Measurements from ENCODE around the gene ARL16. TPM values are rescaled to one million over a fixed set of nuclear protein-coding genes. Genes with fewer than 3 reads are reported as not detected.

ARL16 gene
- polyA plus RNA-seq, 2 of the 4 experiments (the other 2 are of a cell fraction): 45.2 to 53.6 TPM

GRCh38 chr17:81697261-81698044 lies 13.9 kb upstream of the ARL16 start:
- DNase-seq (ENCODE audit: low read depth in 1 of 2, low spot score in 1 of 2) (no peak), ATAC-seq (no peak), FAIRE-seq (no peak)
- no peak overlapping the region for H3K4me3 ChIP-seq
- H3K9me3 ChIP-seq: no peaks in the 10 kb centered on the region
- 92% methylated on average over 24 of the region's 25 CpGs for WGBS (ENCODE audit: missing lambda C conversion rate)
- H3K4me1 ChIP-seq: peaks cover 16% of the 10 kb centered on the region
- POLR2A ChIA-PET: no interaction called here
- CTCF ChIA-PET: interaction anchor here (2.0 to 5.1 kb wide), 3 partner anchors 14 to 21 kb away, joined by 8 to 54 read pairs (median 10); partner anchors contain the start of genes ARL16 and HGS
- no peak overlapping the region for H3K4me2 ChIP-seq
- TF ChIP-seq EHMT2 (IDR thresholded peaks at IDR 0.05; ENCODE audit: low read depth) (no peak), RARB (CRISPR knock-in tag; IDR thresholded peaks at IDR 0.05) (no peak), CBX2 (IDR thresholded peaks at IDR 0.05; ENCODE audit: borderline replicate concordance, low read depth) (no peak), RAD21 (conservative IDR thresholded peaks at IDR 0.05 in 1 of 2, IDR thresholded peaks at IDR 0.05 in 1 of 2) (no peak), FOSB (CRISPR knock-in tag; IDR thresholded peaks at IDR 0.05) (no peak), CBX8 (IDR thresholded peaks at IDR 0.05) (no peak), HOXB5 (CRISPR knock-in tag; IDR thresholded peaks at IDR 0.05) (no peak), PHF8 (IDR thresholded peaks at IDR 0.05; ENCODE audit: borderline replicate concordance, low read depth) (no peak), CHD2 (IDR thresholded peaks at IDR 0.05; ENCODE audit: low read length, partially characterized antibody) (no peak), GATA3 (IDR thresholded peaks at IDR 0.05; ENCODE audit: borderline replicate concordance) (no peak)
- H3K27ac ChIP-seq: no peak overlapping the region

- Histone ChIP-seq H3K4me2 (no peak overlapping the region), H3K9me3 (no peaks in the 10 kb centered on the region), H3K4me1 (peaks cover 9% of the 10 kb centered on the region), H3K4me3 (no peak overlapping the region), H3K27ac (no peak overlapping the region)
- ChIA-PET CTCF (interaction anchor here (0.7 to 5.1 kb wide), 7 partner anchors 8 to 334 kb away, joined by 3 to 54 read pairs (median 4); partner anchors contain the start of genes ARL16 and HGS), POLR2A (interaction anchor here (1.1 to 1.6 kb wide), 2 partner anchors 13 to 15 kb away, joined by 6 to 8 read pairs; partner anchors contain the start of genes ARL16, HGS and SLC25A10)
- DNase-seq (ENCODE audit: low read depth in 1 of 2, low spot score in 1 of 2) (no peak), ATAC-seq (peak in 1 of 2 experiments; percentile 2; a peak in 1 of 6 replicates), FAIRE-seq (no peak)
- TF ChIP-seq CEBPB (IDR thresholded peaks at IDR 0.05): no peak
- peak; percentile 42; the same call in 1 of the 2 replicates for TF ChIP-seq PBX3 (IDR thresholded peaks at IDR 0.05)
- 97% methylated on average over 40 of the region's 40 CpGs for WGBS (ENCODE audit: missing lambda C conversion rate)
Measured at GRCh38 chr17:81696218-81696941, 12.8 kb upstream of the ARL16 start.

- no peak overlapping the region for H3K27ac ChIP-seq
- DNase-seq (ENCODE audit: low read depth in 1 of 2, low spot score in 1 of 2) (no peak), FAIRE-seq (no peak), ATAC-seq (0 out of 6 replicates have a peak, but pooled peaks of 1 of the 2 experiments have one; percentile 1)
- H3K4me3 ChIP-seq: no peak overlapping the region
- H3K9me3 ChIP-seq: no peaks in the 10 kb centered on the region
- H3K4me2 ChIP-seq: no peak overlapping the region
- CTCF ChIA-PET: interaction anchor here (0.7 to 5.1 kb wide), 8 partner anchors 8 to 335 kb away, joined by 3 to 54 read pairs (median 4); partner anchors contain the start of genes ARL16 and HGS
- POLR2A ChIA-PET: interaction anchor here (1.1 to 1.6 kb wide), 2 partner anchors 12 to 16 kb away, joined by 6 to 8 read pairs; partner anchors contain the start of genes ARL16, HGS and SLC25A10
- no peak for TF ChIP-seq RAD21 (conservative IDR thresholded peaks at IDR 0.05 in 1 of 2, IDR thresholded peaks at IDR 0.05 in 1 of 2)
- TF ChIP-seq SREBF2 (IDR thresholded peaks at IDR 0.05): no peak
- no peak for TF ChIP-seq TFCP2L1 (CRISPR knock-in tag; IDR thresholded peaks at IDR 0.05)
- no peak for TF ChIP-seq MAZ (IDR thresholded peaks at IDR 0.05; ENCODE audit: borderline replicate concordance, low read depth, low read length)
- TF ChIP-seq RARB (CRISPR knock-in tag; IDR thresholded peaks at IDR 0.05): no peak
- TF ChIP-seq ZNF302 (CRISPR knock-in tag; IDR thresholded peaks at IDR 0.05): no peak
- TF ChIP-seq ATOH8 (CRISPR knock-in tag; IDR thresholded peaks at IDR 0.05; ENCODE audit: low read depth): no peak
- no peak for TF ChIP-seq FOSB (CRISPR knock-in tag; IDR thresholded peaks at IDR 0.05)
- no peak for TF ChIP-seq ELK1 (IDR thresholded peaks at IDR 0.05; ENCODE audit: low read depth, low read length)
- TF ChIP-seq HEYL (CRISPR knock-in tag; IDR thresholded peaks at IDR 0.05): no peak
- no peak for TF ChIP-seq FOXS1 (CRISPR knock-in tag; IDR thresholded peaks at IDR 0.05)
- TF ChIP-seq RFX5 (IDR thresholded peaks at IDR 0.05): no peak
- TF ChIP-seq GATA3 (IDR thresholded peaks at IDR 0.05; ENCODE audit: borderline replicate concordance): no peak
- TF ChIP-seq JUN (IDR thresholded peaks at IDR 0.05): no peak
- 95% methylated on average over 22 of the region's 22 CpGs for WGBS (ENCODE audit: missing lambda C conversion rate)
- peaks cover 3% of the 10 kb centered on the region; the same call in 1 of the 3 replicates for H3K4me1 ChIP-seq
Measured at GRCh38 chr17:81695801-81696200, 12.2 kb upstream of the ARL16 start.
